Choroid plexus epithelial cell (primary cell): ENCODE measurements around the gene ADAP1.

ENCODE experiments used
- DNase-seq: peaks from one replicate; pipeline ENCODE4 v3.0.0-alpha.2; 2010; ENCODE audit warnings: low read depth
- H3K4me3 ChIP-seq: 2 replicates; pipeline ENCODE4 v1.5.1; 2011; ENCODE audit warnings: low read depth, mild to moderate bottlenecking, control low read depth, low read length, moderate library complexity
- TF ChIP-seq, protein P1 (sequence below): conservative IDR thresholded peaks from 2 replicates; pipeline ENCODE4 v1.5.1; 2011; ENCODE audit warnings: low read depth, mild to moderate bottlenecking, control low read depth, inconsistent platforms, low read length, moderate library complexity

The ADAP1 gene

GRCh38 chr7:879706-880105, 74.8 kb downstream of the ADAP1 start:
- TF ChIP-seq, protein P1, sequence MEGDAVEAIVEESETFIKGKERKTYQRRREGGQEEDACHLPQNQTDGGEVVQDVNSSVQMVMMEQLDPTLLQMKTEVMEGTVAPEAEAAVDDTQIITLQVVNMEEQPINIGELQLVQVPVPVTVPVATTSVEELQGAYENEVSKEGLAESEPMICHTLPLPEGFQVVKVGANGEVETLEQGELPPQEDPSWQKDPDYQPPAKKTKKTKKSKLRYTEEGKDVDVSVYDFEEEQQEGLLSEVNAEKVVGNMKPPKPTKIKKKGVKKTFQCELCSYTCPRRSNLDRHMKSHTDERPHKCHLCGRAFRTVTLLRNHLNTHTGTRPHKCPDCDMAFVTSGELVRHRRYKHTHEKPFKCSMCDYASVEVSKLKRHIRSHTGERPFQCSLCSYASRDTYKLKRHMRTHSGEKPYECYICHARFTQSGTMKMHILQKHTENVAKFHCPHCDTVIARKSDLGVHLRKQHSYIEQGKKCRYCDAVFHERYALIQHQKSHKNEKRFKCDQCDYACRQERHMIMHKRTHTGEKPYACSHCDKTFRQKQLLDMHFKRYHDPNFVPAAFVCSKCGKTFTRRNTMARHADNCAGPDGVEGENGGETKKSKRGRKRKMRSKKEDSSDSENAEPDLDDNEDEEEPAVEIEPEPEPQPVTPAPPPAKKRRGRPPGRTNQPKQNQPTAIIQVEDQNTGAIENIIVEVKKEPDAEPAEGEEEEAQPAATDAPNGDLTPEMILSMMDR, result no peak
- DNase-seq, result no peak
- no peak overlapping the region for H3K4me3 ChIP-seq

GRCh38 chr7:879093-879492, 75.4 kb downstream of the ADAP1 start:
- TF ChIP-seq, protein P1, result no peak
- DNase-seq, result no peak
- H3K4me3 ChIP-seq, result no peak overlapping the region

GRCh38 chr7:877312-878232, 76.9 kb downstream of the ADAP1 start:
- no peak for DNase-seq
- peak overlapping the region; percentile 72 for H3K4me3 ChIP-seq
- TF ChIP-seq, protein P1, result no peak

DNA sequence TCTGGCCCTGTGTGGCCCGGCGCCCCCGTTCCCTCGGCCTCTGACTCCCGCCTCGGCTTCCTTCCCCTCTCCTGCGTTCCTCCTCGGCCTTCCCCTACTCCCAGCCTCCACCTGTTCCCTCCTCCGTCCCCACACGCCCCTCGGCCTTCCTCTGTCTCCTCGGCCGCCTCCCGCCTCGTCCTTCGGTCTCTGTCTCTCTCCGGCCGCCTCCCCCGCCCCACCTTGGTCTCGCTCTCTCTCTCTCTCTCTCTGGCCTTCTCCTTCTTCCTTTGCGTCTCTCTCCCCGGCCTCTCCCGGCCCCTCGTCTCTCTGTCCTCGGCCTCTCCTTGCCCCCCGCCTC, 77.5 kb downstream of the ADAP1 start:
- DNase-seq, result peak; percentile 28
- TF ChIP-seq, protein P1, result no peak
- peak overlapping the region; percentile 72 for H3K4me3 ChIP-seq

- TF ChIP-seq, protein P1, result no peak
- peak within 1 kb of the TSS; percentile 72 for H3K4me3 ChIP-seq
- peak; percentile 98 for DNase-seq
These were observed 78.2 kb downstream of the ADAP1 start, which contains the start of gene GET4 for GRCh38 chr7:876077-876971. TSS of gene GET4 (plus strand) at chr7:876554. CDS start at chr7:876646, 92 bp downstream.

GRCh38 chr7:875476-876076, 78.9 kb downstream of the ADAP1 start:
- DNase-seq, result no peak
- TF ChIP-seq, protein P1, result no peak
- peak overlapping the region; percentile 56 for H3K4me3 ChIP-seq
